Activated CD8-positive, alpha-beta T cell treated with anti-CD3 and anti-CD28 coated beads, Interleukin-2, amount 10 ng/mL, durations not matched to agents 7 days and 5 days (primary cell): Measurements from ENCODE around the gene BEAN1. TPM values are rescaled to one million over a fixed set of nuclear protein-coding genes. Genes with fewer than 3 reads are reported as not detected.

ENCODE experiments used
- ATAC-seq: fragments of 150-1000 bp; cut with Tn5 transposase; one replicate; pipeline ENCODE4 v1.10.0; 2021; ENCODE audit warnings: moderate library complexity
- CTCF ChIA-PET: fragments of 350-600 bp; sonication (Branson Sonifier 250); formaldehyde crosslinking; loops from one replicate; lab custom pipeline; 2021; ENCODE audit warnings: antibody characterized with exemption; lab: Charles Lee
- POLR2A ChIA-PET: fragments of 350-600 bp; sonication (Branson Sonifier 250); formaldehyde crosslinking; loops from one replicate; lab custom pipeline; 2021; ENCODE audit warnings: antibody characterized with exemption; lab: Charles Lee
- DNase-seq: peaks from one replicate; pipeline ENCODE4 v3.0.0-alpha.2; 2020
- H3K27ac Mint-ChIP-seq: one replicate; pipeline ENCODE4 v1.8.0; 2021; ENCODE audit warnings: mild to moderate bottlenecking, mixed read lengths
- H3K27me3 Mint-ChIP-seq: one replicate; pipeline ENCODE4 v1.8.0; 2021; ENCODE audit warnings: low read depth, mixed read lengths
- H3K36me3 Mint-ChIP-seq: one replicate; pipeline ENCODE4 v1.8.0; 2021; ENCODE audit warnings: low read depth, mixed read lengths
- H3K4me1 Mint-ChIP-seq: one replicate; pipeline ENCODE4 v1.8.0; 2021; ENCODE audit warnings: low read depth, mixed read lengths
- H3K4me3 Mint-ChIP-seq: one replicate; pipeline ENCODE4 v1.8.0; 2021; ENCODE audit warnings: mild to moderate bottlenecking, mixed read lengths
- H3K9me3 Mint-ChIP-seq: one replicate; pipeline ENCODE4 v1.8.0; 2022; ENCODE audit warnings: mixed read lengths; ENCODE audit not compliant: insufficient read depth
- total RNA-seq, 2 experiments: library from RNA; stranded (reverse); gene quantifications; one replicate each; pipeline ENCODE4 v1.2.3, GENCODE V29; 2021

Gene BEAN1
- total RNA-seq, 2 experiments from 2014 or later, result not detected

- Mint-ChIP-seq H3K4me3 (no peak overlapping the region), H3K27me3 (no peaks in the 10 kb centered on the region), H3K9me3 (no peaks in the 10 kb centered on the region), H3K4me1 (peaks cover 48% of the 10 kb centered on the region), H3K36me3 (no peaks in the 10 kb centered on the region), H3K27ac (peak overlapping the region; percentile 48)
- POLR2A ChIA-PET, result no interaction called here
- CTCF ChIA-PET, result interaction anchor here (0.6 to 12.2 kb wide), 14 partner anchors 11 to 355 kb away, joined by 3 to 195 read pairs (median 4); partner anchors contain the start of genes CKLF and NAE1
- ATAC-seq (peak; percentile 22), DNase-seq (peak; percentile 56)
Measured at GRCh38 chr16:66476328-66477027, 49.4 kb downstream of the BEAN1 start.

- CTCF ChIA-PET, result interaction anchor here (0.6 to 12.2 kb wide), 13 partner anchors 10 to 354 kb away, joined by 3 to 195 read pairs (median 4); partner anchors contain the start of genes CKLF and NAE1
- no peaks in the 10 kb centered on the region for H3K9me3 Mint-ChIP-seq
- DNase-seq (no peak), ATAC-seq (no peak)
- H3K27me3 Mint-ChIP-seq, result no peaks in the 10 kb centered on the region
- POLR2A ChIA-PET, result no interaction called here
- peak overlapping the region; percentile 48 for H3K27ac Mint-ChIP-seq
- H3K4me1 Mint-ChIP-seq, result peaks cover 48% of the 10 kb centered on the region
- no peaks in the 10 kb centered on the region for H3K36me3 Mint-ChIP-seq
- no peak overlapping the region for H3K4me3 Mint-ChIP-seq
Measured at GRCh38 chr16:66477028-66477515, 50.0 kb downstream of the BEAN1 start.

- Mint-ChIP-seq H3K9me3 (no peaks in the 10 kb centered on the region), H3K4me1 (peaks cover 56% of the 10 kb centered on the region), H3K4me3 (no peak overlapping the region), H3K27ac (peak overlapping the region; percentile 72), H3K27me3 (no peaks in the 10 kb centered on the region), H3K36me3 (no peaks in the 10 kb centered on the region)
- ChIA-PET CTCF (interaction anchor here (1.5 to 12.2 kb wide), 5 partner anchors 37 to 129 kb away, joined by 3 to 195 read pairs (median 5); no protein-coding TSS in a partner anchor), POLR2A (no interaction called here)
- ATAC-seq (peak; percentile 83), DNase-seq (peak; percentile 90)
Measured at GRCh38 chr16:66478733-66479511, 51.8 kb downstream of the BEAN1 start.

- ATAC-seq, result no peak
Measured at GRCh38 chr16:66479661-66480264, 52.7 kb downstream of the BEAN1 start.

GRCh38 chr16:66480265-66481080 is 53.4 kb downstream of the BEAN1 start:
- ATAC-seq (no peak), DNase-seq (no peak)
- CTCF ChIA-PET, result interaction anchor here (1.2 to 12.2 kb wide), 4 partner anchors 35 to 128 kb away, joined by 3 to 195 read pairs (median 6); no protein-coding TSS in a partner anchor
- no peaks in the 10 kb centered on the region for H3K9me3 Mint-ChIP-seq
- H3K27me3 Mint-ChIP-seq, result no peaks in the 10 kb centered on the region
- POLR2A ChIA-PET, result no interaction called here
- peak overlapping the region; percentile 46 for H3K27ac Mint-ChIP-seq
- peaks cover 56% of the 10 kb centered on the region for H3K4me1 Mint-ChIP-seq
- no peaks in the 10 kb centered on the region for H3K36me3 Mint-ChIP-seq
- H3K4me3 Mint-ChIP-seq, result no peak overlapping the region

More at GRCh38 chr16:66479661-66480264, 52.7 kb downstream of the BEAN1 start:
- peaks cover 56% of the 10 kb centered on the region for H3K4me1 Mint-ChIP-seq
- H3K27me3 Mint-ChIP-seq, result no peaks in the 10 kb centered on the region
- peak overlapping the region; percentile 46 for H3K27ac Mint-ChIP-seq
- DNase-seq, result no peak
- CTCF ChIA-PET, result interaction anchor here (1.2 to 12.2 kb wide), 6 partner anchors 36 to 128 kb away, joined by 3 to 195 read pairs (median 5); no protein-coding TSS in a partner anchor
- H3K9me3 Mint-ChIP-seq, result no peaks in the 10 kb centered on the region
- H3K36me3 Mint-ChIP-seq, result no peaks in the 10 kb centered on the region
- no peak overlapping the region for H3K4me3 Mint-ChIP-seq
- POLR2A ChIA-PET, result no interaction called here

GRCh38 chr16:66481081-66481942 is 54.2 kb downstream of the BEAN1 start:
- ATAC-seq (no peak), DNase-seq (peak; percentile 16)
- no peak overlapping the region for H3K27ac Mint-ChIP-seq
- H3K36me3 Mint-ChIP-seq, result no peaks in the 10 kb centered on the region
- no peak overlapping the region for H3K4me3 Mint-ChIP-seq
- peaks cover 55% of the 10 kb centered on the region for H3K4me1 Mint-ChIP-seq
- ChIA-PET CTCF (interaction anchor here (0.9 to 12.2 kb wide), 5 partner anchors 41 to 139 kb away, joined by 3 to 195 read pairs (median 7); no protein-coding TSS in a partner anchor), POLR2A (no interaction called here)
- no peaks in the 10 kb centered on the region for H3K27me3 Mint-ChIP-seq
- H3K9me3 Mint-ChIP-seq, result no peaks in the 10 kb centered on the region

GRCh38 chr16:66481943-66482390 is 54.9 kb downstream of the BEAN1 start:
- no peaks in the 10 kb centered on the region for H3K9me3 Mint-ChIP-seq
- no peak overlapping the region for H3K27ac Mint-ChIP-seq
- H3K36me3 Mint-ChIP-seq, result no peaks in the 10 kb centered on the region
- H3K4me1 Mint-ChIP-seq, result peaks cover 50% of the 10 kb centered on the region
- no peak for ATAC-seq
- no peak for DNase-seq
- CTCF ChIA-PET, result interaction anchor here (0.9 to 12.2 kb wide), 5 partner anchors 40 to 139 kb away, joined by 3 to 195 read pairs (median 7); no protein-coding TSS in a partner anchor
- POLR2A ChIA-PET, result no interaction called here
- no peaks in the 10 kb centered on the region for H3K27me3 Mint-ChIP-seq
- no peak overlapping the region for H3K4me3 Mint-ChIP-seq

GRCh38 chr16:66483689-66484452 is 56.8 kb downstream of the BEAN1 start:
- H3K36me3 Mint-ChIP-seq, result no peaks in the 10 kb centered on the region
- peaks cover 38% of the 10 kb centered on the region for H3K4me1 Mint-ChIP-seq
- CTCF ChIA-PET, result interaction anchor here (1.0 to 12.2 kb wide), 14 partner anchors 8 to 257 kb away, joined by 3 to 195 read pairs (median 4); partner anchors contain the start of gene CKLF
- H3K27ac Mint-ChIP-seq, result peak overlapping the region; percentile 9
- ATAC-seq, result peak; percentile 76
- POLR2A ChIA-PET, result interaction anchor here (1.1 kb wide), 1 partner anchor 120 kb away, joined by 3 read pairs; no protein-coding TSS in a partner anchor
- no peaks in the 10 kb centered on the region for H3K27me3 Mint-ChIP-seq
- peak; percentile 83 for DNase-seq
- H3K4me3 Mint-ChIP-seq, result no peak overlapping the region
- no peaks in the 10 kb centered on the region for H3K9me3 Mint-ChIP-seq

GRCh38 chr16:66484453-66485213 is 57.5 kb downstream of the BEAN1 start:
- peak; percentile 26 for DNase-seq
- Mint-ChIP-seq H3K4me1 (peaks cover 31% of the 10 kb centered on the region), H3K9me3 (no peaks in the 10 kb centered on the region), H3K4me3 (no peak overlapping the region), H3K36me3 (no peaks in the 10 kb centered on the region), H3K27me3 (no peaks in the 10 kb centered on the region), H3K27ac (peak overlapping the region; percentile 9)
- CTCF ChIA-PET, result interaction anchor here (0.6 to 12.2 kb wide), 7 partner anchors 31 to 127 kb away, joined by 3 to 195 read pairs (median 4); no protein-coding TSS in a partner anchor
- no peak for ATAC-seq
- POLR2A ChIA-PET, result no interaction called here
